Measurements from ENCODE around the gene CCT2.

DNA sequence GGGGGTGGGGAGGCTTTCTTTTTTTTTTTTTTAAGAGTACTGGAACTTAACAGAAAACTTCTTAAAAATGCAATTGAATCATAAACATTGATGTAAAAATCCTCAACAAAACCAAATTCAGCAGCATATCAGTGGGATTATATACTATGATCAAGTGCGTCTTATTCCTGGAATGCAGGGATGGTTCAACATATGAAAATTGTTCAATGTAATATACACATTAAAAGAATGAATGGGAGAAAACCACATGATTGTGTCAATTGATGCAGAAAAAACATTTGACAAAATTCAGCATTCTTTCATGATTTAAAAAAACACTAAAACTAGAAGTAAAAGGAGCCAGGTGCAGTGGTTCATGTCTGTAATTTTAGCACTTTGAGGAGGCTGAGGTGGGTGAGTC is 41.2 kb upstream of the CCT2 start:
- TF ChIP-seq, protein P1, sequence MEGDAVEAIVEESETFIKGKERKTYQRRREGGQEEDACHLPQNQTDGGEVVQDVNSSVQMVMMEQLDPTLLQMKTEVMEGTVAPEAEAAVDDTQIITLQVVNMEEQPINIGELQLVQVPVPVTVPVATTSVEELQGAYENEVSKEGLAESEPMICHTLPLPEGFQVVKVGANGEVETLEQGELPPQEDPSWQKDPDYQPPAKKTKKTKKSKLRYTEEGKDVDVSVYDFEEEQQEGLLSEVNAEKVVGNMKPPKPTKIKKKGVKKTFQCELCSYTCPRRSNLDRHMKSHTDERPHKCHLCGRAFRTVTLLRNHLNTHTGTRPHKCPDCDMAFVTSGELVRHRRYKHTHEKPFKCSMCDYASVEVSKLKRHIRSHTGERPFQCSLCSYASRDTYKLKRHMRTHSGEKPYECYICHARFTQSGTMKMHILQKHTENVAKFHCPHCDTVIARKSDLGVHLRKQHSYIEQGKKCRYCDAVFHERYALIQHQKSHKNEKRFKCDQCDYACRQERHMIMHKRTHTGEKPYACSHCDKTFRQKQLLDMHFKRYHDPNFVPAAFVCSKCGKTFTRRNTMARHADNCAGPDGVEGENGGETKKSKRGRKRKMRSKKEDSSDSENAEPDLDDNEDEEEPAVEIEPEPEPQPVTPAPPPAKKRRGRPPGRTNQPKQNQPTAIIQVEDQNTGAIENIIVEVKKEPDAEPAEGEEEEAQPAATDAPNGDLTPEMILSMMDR (IDR thresholded peaks at IDR 0.05 in 8 of 11, conservative IDR thresholded peaks at IDR 0.05 in 3 of 11), result no peak
- TF ChIP-seq POLR2AphosphoS5 (IDR thresholded peaks at IDR 0.05), result no peak

All from spleen (tissue), 7 donors.